ENCODE data around the gene CDH26. TPM values are rescaled to one million over a fixed set of nuclear protein-coding genes. Genes with fewer than 3 reads are reported as not detected.

CDH26 gene
- total and polyA plus RNA-seq, 9 of the 15 experiments (the other 6 are each of a cell fraction or from before 2014, with no cell fraction given), result 0.07 to 0.13 (median 0.10) TPM; not detected in 4

DNA sequence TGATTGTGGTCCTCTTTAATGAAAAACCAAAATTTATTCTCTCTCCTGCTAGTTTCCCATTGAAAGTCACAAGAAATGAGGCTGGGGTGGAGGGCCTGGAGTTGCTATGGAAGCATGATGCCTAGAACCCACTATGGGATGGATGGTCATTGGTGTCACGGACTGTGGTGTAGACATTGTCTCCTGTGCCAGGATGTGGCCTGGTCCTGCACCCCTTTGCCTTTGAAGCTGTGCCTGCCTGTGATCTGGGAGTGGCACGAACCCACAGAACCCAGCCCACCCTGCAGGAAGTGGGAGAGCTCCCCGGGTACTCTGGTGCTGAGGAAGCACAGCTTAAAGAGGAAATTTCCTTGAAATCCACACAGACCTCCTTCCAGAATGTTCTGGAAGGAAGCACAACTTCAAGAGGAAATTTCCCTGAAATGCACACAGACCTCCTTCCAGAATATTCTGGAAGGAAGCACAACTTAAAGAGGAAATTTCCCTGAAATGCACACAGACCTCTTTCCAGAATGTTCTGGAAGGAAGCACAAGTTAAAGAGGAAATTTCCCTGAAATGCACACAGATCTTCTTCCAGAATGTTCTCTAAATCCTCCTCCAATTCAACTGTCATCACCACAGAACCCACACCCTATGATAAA, 105.6 kb downstream of the CDH26 start:
- no peak overlapping the region for H3K4me2 ChIP-seq (ENCODE audit: insufficient read depth, low read length)
- intact Hi-C loops (cut with micrococcal nuclease), result no loop called here
- CTCF ChIA-PET (ENCODE audit: low intra/inter-chr PET ratio), result interaction anchor here (0.7 kb wide), 1 partner anchor 10 kb away, joined by 3 read pairs; no protein-coding TSS in a partner anchor
- H3K27me3 ChIP-seq (ENCODE audit: control insufficient read depth in 2 of 2, insufficient read depth in 2 of 2, low read length in 2 of 2), result peaks cover 0 to 8% of the 10 kb centered on the region in 2 experiments; a peak in 2 of 5 replicates
- BruUV-seq (replicated peaks), result no TSS peak
- no peaks in the 10 kb centered on the region for H3K9me1 ChIP-seq (ENCODE audit: control insufficient read depth, insufficient read depth, low read length)
- H3K4me1 ChIP-seq (replicated peaks in 1 of 2; ENCODE audit: control insufficient read depth in 2 of 2, insufficient read depth in 2 of 2, low read length in 2 of 2), result no peaks in the 10 kb centered on the region
- 0% methylated on average over 3 of the region's 3 CpGs for WGBS (ENCODE audit: insufficient coverage, low coverage, missing lambda C conversion rate)
- in situ Hi-C loops (cut with MboI), result no loop called here
- no peak overlapping the region for H3K27ac ChIP-seq (ENCODE audit: extremely low read depth, low read depth, low read length)
- no peak overlapping the region for H2AFZ ChIP-seq (ENCODE audit: low read depth, low read length)
- no peaks in the 10 kb centered on the region for H3K9me3 ChIP-seq (replicated peaks; ENCODE audit: control insufficient read depth, insufficient read depth, low read depth, low read length)
- no peak for ATAC-seq
- no peaks in the 10 kb centered on the region for H3K79me2 ChIP-seq (ENCODE audit: control insufficient read depth, insufficient read depth, low read length)
- H3K9ac ChIP-seq (ENCODE audit: insufficient read depth in 1 of 2, low read depth in 2 of 2, low read length in 2 of 2), result no peak overlapping the region
- no peaks in the 10 kb centered on the region for H4K20me1 ChIP-seq (replicated peaks; ENCODE audit: control insufficient read depth, insufficient read depth, low read length)
- POLR2A ChIA-PET, result interaction anchor here (0.6 kb wide), 1 partner anchor 16 kb away, joined by 4 read pairs; no protein-coding TSS in a partner anchor
- no peak for DNase-seq (ENCODE audit: extremely low read depth in 1 of 4, low spot score in 3 of 4)
- H3K4me3 ChIP-seq, result no peak overlapping the region
- no peaks in the 10 kb centered on the region for H3K36me3 ChIP-seq (ENCODE audit: control insufficient read depth, insufficient read depth, low read length)
- no peak for FAIRE-seq
- TF ChIP-seq, protein P1, sequence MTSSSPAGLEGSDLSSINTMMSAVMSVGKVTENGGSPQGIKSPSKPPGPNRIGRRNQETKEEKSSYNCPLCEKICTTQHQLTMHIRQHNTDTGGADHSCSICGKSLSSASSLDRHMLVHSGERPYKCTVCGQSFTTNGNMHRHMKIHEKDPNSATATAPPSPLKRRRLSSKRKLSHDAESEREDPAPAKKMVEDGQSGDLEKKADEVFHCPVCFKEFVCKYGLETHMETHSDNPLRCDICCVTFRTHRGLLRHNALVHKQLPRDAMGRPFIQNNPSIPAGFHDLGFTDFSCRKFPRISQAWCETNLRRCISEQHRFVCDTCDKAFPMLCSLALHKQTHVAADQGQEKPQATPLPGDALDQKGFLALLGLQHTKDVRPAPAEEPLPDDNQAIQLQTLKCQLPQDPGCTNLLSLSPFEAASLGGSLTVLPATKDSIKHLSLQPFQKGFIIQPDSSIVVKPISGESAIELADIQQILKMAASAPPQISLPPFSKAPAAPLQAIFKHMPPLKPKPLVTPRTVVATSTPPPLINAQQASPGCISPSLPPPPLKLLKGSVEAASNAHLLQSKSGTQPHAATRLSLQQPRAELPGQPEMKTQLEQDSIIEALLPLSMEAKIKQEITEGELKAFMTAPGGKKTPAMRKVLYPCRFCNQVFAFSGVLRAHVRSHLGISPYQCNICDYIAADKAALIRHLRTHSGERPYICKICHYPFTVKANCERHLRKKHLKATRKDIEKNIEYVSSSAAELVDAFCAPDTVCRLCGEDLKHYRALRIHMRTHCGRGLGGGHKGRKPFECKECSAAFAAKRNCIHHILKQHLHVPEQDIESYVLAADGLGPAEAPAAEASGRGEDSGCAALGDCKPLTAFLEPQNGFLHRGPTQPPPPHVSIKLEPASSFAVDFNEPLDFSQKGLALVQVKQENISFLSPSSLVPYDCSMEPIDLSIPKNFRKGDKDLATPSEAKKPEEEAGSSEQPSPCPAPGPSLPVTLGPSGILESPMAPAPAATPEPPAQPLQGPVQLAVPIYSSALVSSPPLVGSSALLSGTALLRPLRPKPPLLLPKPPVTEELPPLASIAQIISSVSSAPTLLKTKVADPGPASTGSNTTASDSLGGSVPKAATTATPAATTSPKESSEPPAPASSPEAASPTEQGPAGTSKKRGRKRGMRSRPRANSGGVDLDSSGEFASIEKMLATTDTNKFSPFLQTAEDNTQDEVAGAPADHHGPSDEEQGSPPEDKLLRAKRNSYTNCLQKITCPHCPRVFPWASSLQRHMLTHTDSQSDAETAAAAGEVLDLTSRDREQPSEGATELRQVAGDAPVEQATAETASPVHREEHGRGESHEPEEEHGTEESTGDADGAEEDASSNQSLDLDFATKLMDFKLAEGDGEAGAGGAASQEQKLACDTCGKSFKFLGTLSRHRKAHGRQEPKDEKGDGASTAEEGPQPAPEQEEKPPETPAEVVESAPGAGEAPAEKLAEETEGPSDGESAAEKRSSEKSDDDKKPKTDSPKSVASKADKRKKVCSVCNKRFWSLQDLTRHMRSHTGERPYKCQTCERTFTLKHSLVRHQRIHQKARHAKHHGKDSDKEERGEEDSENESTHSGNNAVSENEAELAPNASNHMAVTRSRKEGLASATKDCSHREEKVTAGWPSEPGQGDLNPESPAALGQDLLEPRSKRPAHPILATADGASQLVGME (CRISPR knock-in tag; IDR thresholded peaks at IDR 0.05), result no peak
- TF ChIP-seq HCFC1 (IDR thresholded peaks at IDR 0.05; ENCODE audit: low read depth, low read length), result no peak
- no peak for TF ChIP-seq KAT7 (CRISPR knock-in tag; IDR thresholded peaks at IDR 0.05; ENCODE audit: borderline replicate concordance)
- no peak for TF ChIP-seq SREBF2 (CRISPR knock-in tag; IDR thresholded peaks at IDR 0.05)
- TF ChIP-seq, protein P2, sequence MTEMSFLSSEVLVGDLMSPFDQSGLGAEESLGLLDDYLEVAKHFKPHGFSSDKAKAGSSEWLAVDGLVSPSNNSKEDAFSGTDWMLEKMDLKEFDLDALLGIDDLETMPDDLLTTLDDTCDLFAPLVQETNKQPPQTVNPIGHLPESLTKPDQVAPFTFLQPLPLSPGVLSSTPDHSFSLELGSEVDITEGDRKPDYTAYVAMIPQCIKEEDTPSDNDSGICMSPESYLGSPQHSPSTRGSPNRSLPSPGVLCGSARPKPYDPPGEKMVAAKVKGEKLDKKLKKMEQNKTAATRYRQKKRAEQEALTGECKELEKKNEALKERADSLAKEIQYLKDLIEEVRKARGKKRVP (CRISPR knock-in tag; IDR thresholded peaks at IDR 0.05), result no peak
- no peak for TF ChIP-seq FUS (optimal IDR thresholded peaks at IDR 0.05; ENCODE audit: low read depth, low read length)
- no peak for TF ChIP-seq CBX3 (IDR thresholded peaks at IDR 0.05; ENCODE audit: borderline replicate concordance in 1 of 2, low read length in 2 of 2)
- TF ChIP-seq, protein P3, sequence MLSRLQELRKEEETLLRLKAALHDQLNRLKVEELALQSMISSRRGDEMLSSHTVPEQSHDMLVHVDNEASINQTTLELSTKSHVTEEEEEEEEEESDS (CRISPR knock-in tag; IDR thresholded peaks at IDR 0.05), result no peak
- TF ChIP-seq CBX5 (IDR thresholded peaks at IDR 0.05; ENCODE audit: borderline replicate concordance, low read depth), result no peak
- TF ChIP-seq RBFOX2 (IDR thresholded peaks at IDR 0.05; ENCODE audit: low read depth, low read length), result no peak
- TF ChIP-seq ERF (CRISPR knock-in tag; IDR thresholded peaks at IDR 0.05), result no peak
- no peak for TF ChIP-seq ZNF431 (CRISPR knock-in tag; IDR thresholded peaks at IDR 0.05)
